Stimulated activated CD4-positive, alpha-beta T cell treated with anti-CD3 and anti-CD28 coated beads, Interleukin-15, amount 100 ng/mL, for 24 hours (primary cell): ENCODE results near the gene EDN1.
"Not testable (repeated sequence)": the region's sequence is repeated elsewhere in the genome, so short reads cannot be mapped to it uniquely, and the experiment has no call there.

ENCODE experiments used
- DNase-seq: peaks from one replicate; pipeline ENCODE4 v3.0.0-alpha.2; 2020

Gene EDN1

DNA sequence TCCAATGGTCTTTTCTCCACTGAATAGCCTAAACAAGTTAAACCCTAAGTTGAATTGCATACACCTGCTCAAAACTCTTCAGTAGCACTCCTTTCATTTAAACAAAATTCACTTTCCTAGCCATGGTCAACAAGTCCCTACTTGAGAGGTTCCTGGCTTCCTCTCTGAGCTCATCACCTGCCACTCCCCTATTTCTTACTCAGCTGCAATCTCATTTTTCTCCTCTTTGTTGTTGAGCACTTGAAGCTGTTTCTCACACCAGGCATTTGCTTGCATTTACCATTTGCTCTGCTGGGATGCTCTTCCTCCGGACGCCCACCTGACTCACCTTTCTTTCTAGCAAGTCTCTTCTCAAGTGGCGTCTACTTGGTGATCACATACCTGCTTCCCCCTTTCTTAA, 38.5 kb downstream of the EDN1 start:
- DNase-seq, result no peak

DNA sequence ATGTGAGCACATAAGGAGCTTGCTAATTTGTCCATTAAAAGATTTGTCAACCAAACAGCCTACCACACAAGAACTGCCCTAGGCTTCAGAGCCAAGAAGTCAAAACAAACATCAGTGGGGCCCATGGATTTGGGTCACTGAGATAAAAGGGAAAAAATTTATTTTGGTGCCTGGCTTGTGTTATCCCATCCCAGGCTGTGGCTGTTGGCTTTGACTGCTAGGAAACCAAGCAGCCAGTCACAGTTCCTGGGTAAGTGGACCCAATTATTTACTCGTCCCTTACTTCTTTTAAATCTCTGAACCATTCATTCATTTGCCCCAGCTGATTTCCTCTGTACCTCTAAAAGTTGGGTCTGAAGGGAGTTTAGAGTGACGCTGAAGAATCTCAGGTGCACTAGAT, 41.3 kb downstream of the EDN1 start:
- DNase-seq, result no peak

DNA sequence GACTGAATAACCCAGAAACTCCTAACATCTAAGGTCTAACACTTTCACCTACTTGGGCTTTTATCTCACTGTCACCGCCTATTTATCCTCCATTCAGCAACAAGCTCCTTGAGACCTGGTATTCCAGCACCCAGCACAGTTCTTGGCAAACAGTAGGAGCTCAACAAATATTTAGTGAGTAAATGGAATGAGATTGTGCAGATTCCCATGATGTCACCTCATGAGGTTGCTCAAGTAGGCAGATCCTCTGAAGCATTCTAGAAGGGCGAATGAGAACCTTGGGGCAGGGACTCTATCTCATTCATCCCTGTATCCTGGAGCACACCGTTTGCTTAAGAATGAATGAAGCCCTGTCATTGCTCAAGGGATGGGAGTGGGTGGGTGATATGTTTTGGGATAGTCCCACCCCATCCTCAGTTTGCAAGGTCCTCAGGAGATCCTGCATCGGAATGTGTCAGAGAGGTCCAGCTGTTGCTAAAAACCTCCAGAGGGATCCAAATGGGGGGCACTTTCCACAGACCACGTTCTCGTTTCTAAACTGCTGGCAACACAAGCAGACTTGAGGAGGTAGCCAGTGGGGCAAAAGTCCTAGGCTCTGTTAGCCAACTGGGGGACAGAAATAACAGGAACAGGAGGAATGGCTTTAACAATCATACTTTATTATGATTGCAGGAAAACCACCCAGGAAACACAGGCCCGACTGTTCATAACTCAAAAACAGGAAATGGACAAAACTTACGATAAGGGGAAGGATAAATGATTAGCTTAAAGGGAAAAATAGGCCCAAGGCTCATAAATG, 42.0 kb downstream of the EDN1 start:
- no peak for DNase-seq

DNA sequence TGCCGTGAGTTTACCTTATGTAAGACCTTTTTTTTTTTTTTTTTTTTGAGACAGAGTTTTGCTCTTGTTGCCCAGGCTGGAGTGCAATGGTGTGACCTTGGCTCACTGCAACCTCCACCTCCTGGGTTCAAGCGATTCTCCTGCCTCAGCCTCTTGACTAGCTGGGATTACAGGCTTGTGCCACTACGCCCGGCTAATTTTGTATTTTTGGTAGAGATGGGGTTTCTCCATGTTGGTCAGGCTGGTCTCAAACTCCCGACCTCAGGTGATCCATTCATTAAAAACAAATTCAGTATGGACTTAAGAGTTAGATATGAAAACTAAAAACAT, 42.6 kb downstream of the EDN1 start:
- not testable (repeated sequence) for DNase-seq

DNA sequence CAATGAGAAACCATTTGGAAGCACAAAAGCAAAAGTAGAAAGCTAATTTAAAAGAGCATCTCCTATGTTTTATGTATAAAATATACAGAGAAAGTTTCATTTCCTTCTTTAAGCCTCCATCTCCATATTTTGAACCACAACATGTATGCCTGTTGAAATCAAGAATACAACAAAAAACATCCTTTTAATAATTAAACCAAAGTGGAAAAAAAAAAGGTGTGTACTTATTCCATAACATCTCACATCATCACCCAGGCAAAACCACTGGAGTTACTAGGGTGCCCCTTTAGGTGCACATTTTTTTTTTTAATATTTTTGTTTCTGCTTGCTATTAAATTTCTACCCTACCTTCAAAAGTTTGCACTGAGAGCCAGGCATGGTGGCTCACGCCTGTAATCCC, 43.0 kb downstream of the EDN1 start:
- no peak for DNase-seq

DNA sequence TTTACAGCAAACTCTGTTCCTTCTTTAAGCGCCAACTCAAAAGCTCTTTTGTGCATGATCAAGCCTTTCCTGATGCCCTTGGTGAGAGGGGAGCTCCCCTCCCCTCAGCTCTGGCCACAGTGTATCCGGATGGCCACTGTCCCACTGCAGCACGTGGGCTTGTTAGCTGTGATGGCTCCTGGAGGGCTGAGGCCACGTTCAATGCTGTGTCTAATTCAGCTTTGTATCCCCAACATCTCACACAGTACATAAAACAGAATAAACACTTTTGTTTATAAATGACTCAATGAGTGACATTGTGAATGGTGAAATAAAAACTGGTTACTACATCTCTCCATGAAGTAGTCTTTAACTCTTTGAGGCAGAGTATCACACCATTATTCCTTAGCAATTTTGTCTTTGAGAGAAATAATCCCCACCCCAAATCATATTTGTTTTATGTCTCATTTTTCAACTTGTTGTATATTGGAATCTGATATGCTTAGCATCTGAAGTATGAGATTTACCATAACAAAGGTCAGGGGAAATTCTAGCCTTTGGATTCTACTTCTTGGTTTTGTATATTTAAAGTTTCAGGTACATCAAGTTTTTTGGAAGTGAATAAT, 44.5 kb downstream of the EDN1 start:
- DNase-seq, result no peak

DNA sequence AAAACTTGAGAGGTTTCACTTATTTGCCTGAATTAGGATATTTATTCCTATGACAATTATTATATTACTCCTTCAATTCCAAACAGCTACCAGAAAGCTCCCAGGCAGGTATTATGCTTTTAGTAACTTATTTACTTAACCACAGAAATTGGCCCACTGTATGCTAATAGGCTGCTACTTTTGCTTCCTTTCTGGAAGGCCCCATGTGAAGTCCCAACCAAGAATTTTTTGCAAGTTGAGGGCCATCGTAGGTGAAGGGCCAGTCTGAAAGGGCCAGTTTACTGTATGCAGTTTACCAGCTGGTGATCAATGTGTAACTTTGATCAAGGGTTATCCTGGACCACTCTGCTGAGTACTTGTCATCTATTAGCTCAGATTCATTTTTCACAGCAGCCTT, 45.0 kb downstream of the EDN1 start:
- DNase-seq, result no peak

DNA sequence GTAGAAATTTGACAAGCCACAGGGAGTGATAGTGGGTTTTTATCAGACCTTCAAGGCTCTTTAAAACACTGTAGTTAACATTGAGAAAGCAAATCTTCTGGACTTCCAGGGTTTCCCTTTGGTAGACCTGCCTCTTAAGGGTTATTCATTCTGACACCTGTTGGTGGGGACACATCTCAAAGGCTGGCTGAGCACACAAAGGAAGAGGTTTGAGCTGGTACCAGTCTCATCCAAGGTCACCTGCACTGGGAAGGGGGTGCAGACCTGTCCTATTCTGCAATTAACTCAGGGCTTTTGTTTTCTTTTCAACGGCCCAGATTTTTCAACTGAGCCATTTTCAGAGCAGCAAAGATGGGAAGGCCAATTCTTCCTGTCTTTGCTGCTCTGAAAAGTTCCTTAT, 45.6 kb downstream of the EDN1 start:
- DNase-seq, result no peak

DNA sequence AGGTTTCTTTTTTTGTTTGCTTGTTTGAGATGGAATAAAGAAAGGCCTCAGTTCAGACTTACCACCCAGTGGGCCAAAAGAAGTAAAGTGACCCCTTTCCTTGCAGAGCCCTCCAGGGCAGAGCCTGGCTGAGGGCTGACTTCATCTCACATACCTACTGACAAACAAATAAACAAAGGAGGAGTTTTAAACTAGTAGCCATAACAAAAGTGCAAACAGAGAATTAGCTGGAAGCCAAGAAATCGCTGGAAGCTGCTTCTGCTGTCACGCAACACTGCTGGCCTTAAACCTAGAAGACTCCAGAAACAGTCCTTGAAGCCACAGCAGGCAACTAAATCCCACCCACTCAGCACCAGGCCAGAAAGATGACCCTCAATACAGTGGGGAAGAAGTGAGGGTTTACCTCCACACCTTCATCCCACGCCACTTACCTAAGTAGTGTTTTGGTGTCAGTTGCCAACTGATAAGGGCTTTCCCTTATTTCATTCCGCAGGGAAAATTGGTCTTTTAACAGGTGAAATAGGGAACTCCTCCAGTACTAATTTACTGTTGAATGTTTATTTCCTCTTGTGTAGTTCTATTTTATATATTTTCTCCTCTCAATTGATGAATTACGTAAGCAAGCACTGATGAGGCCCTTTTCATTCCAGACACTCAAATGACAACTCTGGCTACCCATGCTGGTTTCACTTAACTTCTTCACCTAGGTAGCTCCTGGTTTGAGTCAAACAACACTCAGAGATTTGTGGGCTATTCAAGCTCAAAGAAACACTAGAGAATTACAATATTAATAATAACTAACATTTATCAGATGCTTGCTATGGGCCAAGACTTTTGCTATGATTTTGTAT, 46.2 kb downstream of the EDN1 start:
- no peak for DNase-seq

DNA sequence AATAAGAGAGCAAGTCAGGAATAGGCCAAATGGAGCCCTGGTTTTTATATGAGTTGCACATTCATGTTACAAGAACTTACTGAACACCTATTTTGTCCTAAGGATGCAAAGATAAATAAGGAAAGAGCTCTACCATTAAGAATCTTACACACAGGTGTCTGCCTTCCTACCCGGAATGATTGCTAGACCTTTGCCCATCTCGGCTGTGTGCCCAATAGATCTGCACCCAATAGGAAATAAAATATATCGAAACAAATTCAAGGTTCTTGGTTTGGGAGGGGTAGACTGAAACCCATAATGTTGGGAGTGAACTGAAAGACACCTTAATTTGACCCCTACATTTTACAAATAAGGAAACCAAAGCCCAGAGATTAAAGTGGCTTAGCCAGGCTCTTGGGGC, 48.9 kb downstream of the EDN1 start:
- DNase-seq, result no peak

DNA sequence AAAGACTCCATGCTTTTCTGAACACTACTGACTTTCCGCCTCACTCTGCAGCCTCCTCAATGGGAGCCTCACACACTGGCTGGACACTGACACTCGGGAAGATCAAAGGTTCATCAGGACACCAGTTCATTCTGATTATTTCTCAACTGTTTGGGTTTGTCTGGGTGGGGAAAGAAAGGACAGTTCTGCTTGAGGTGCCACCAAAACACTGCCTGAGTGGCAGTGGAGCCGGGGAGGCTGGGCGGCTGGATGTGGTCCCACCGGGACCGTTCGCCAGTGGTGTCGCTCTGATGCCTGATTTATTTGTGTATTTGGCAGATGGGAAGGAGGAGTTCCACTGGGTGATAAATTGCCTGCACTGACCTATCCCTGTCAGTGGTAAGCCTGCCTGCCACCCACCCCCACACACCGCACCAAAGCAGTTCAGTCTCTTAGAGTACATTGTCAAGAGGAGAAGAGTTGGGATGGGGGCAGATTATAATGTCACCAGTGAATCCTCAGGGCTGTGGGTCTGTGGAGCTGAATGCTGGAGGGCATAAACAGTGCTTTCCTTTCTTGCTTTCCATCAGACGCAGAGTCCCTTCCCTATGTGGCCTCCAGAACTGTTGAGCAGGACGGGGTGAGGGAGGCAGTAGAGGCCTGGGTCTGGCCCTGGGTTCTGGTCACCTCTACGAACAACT, 49.8 kb downstream of the EDN1 start:
- DNase-seq, result no peak

DNA sequence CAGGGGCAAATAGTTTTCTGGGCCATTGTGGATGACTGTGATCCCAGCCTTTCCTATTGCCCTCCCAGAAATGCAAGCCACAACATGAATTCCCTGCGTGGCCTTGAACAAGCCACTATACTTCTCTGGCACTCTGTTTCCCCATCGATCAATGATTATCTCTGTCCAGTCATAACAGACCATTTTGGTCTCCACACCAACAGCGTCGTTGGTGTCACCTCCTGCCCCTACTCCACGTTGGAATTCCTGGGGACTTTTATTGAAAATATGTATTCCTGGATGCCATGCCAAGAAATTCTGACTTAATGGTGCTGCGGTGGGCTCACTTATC, 50.3 kb downstream of the EDN1 start:
- no peak for DNase-seq

DNA sequence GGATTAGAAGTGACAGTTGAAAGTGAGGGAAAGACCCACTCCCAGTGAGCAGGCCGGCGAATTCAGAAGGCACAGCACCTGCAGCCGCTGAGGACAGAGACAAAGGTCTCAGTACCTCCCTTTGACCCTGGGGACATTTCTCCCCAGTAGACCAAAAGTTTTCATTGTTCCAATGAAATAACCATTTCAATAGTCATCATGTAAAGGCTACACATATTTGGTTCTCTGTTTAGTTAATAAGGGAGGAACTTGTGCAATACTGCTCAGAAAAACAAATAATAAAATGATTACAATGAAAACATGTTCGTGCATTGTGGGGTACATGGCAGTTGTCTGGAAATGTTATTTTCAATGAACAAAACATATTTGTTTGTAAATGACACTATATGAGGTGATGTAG, 52.5 kb downstream of the EDN1 start:
- DNase-seq, result no peak

DNA sequence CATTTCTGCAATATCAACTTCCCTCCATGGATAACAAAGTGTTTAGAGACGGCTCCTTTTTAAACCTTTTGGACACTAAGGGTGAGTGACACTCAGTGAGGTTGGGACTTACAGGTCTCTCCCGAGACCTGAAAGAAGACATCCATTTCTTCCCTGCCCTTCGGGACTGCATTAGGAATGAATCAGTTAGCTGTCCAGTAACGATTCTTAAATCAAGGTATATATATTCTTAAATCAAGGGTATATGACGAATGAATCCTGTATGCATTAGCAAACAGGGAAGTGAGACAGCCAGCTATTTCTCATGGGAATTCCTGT, 52.9 kb downstream of the EDN1 start:
- DNase-seq, result no peak

DNA sequence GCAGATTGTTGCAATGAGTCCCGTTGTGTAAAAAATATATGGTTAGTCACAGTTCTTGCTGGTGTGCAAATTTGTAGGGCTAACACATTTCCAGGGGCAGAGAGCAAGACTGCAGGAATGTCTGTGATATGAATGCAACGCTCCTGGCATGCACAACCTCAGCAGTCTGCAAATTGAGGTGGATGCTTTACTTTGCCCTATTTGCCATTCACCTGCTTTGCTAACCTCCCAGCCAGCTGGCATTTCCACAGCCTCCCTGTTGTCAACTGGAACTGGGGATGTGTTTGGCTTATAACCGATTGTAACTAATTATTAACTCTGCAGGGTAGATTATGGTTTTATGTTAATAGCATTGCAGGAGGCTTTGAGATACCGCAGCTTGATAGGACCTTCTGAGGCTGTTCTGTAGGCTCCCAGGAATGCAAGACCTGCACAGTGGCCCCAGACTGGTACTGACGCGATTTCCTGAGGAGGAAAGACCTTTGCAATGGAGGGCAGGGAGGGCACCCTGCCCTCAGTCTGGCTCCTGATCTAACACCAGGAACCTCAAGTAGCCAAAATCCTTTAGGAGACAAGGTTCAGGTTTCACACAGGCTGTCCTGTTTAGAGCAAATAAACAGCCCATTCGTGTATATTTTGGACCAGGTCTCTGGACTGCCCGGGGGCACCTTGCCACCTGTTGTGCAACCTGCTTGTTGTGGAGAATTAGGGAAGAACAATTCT, 53.4 kb downstream of the EDN1 start:
- DNase-seq, result no peak

DNA sequence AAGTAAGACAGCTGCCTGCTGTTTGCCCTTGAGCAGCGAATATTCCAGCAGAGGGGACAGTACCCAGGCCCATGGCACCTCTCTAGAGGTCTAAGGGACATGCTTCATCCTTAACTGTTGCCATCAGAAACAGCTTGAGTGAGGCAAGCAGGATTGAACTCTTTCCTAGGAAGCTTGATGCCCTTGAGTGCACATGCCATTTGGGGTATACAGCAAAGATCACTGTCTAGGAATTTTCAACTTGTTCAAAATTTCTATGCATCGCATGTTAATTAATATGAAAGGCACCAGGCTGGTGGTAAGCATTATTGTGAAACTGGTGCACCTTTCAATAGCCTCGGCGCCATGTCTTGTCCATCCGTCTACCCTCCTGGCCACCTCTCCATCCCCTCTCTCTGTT, 54.1 kb downstream of the EDN1 start:
- no peak for DNase-seq

DNA sequence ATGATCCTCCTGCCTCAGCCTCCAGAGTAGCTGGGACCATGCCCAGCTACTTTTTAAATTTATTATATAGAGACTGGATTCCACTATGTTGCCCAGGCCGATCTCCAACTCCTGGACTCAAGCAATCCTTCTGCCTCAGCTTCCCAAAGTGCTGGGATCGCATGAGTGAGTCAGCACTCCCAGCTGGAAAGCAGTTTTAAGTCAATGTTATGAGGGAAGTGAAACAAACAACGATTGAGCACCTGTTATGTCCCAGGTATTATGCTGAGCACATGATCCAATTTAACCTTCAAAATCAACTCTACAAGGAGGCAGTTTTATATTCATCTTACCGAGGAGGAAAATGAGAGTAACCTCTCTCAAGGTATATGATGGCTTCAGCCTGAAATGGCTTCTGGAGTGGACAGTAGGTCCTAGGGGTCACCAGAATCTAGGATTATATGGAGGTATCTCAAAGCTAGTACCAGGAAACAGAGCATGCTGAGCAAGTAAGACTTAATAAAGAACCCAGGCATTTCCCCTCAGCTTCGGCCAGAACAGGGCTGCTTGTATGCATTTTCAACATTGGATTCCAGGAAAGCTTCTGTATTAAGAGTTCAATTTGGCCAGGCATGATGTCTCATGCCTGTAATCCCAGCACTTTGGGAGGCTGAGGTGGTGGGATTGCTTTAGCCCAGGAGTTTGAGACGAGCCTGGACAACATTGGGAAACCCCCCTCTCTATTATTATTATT, 55.0 kb downstream of the EDN1 start:
- no peak for DNase-seq

DNA sequence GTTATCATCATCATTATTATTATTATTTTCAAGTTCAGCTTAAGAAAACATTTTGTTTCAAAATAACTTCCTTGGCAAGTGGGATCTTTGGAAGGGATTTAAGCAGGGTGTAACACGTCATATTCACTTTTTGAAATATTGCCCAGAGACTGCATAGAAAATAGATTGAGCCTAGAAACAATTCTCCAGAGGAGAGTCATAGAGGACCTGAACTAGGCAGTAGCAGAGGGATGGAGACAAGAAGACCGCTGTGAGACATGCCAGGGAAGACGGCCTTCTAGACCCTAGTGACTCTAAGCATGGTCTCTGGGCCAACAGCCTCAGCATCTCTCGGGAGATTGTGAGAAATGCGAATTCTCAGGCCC, 55.5 kb downstream of the EDN1 start:
- no peak for DNase-seq
